ENCODE results near the gene HSPA4.
"Not testable (repeated sequence)": the region's sequence is repeated elsewhere in the genome, so short reads cannot be mapped to it uniquely, and the experiment has no call there.

The HSPA4 gene

DNA sequence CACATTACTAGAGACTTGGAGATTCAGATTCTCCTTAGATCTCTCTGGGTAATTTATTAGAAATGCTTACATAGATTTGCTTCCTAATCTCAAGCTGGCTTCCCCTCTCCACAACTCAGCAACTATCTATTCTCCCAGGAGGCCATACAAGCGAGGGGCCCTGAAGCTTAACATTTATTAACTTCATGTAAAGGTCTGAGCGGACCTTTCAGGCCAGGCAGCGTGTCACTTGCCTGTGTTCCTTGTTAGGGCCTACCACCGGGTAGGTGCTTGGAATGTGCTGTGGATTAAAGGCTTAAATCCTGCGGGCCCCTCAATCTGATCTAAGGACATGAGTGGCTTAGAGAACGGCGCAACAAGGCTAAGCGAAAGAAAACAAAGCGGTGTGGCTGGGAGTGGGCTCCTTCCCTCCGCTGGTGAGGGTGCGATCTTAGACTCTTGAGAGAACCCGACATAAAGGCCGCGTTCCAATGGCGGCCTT is 712 bp upstream of the HSPA4 start:
- no peak for DNase-seq

DNA sequence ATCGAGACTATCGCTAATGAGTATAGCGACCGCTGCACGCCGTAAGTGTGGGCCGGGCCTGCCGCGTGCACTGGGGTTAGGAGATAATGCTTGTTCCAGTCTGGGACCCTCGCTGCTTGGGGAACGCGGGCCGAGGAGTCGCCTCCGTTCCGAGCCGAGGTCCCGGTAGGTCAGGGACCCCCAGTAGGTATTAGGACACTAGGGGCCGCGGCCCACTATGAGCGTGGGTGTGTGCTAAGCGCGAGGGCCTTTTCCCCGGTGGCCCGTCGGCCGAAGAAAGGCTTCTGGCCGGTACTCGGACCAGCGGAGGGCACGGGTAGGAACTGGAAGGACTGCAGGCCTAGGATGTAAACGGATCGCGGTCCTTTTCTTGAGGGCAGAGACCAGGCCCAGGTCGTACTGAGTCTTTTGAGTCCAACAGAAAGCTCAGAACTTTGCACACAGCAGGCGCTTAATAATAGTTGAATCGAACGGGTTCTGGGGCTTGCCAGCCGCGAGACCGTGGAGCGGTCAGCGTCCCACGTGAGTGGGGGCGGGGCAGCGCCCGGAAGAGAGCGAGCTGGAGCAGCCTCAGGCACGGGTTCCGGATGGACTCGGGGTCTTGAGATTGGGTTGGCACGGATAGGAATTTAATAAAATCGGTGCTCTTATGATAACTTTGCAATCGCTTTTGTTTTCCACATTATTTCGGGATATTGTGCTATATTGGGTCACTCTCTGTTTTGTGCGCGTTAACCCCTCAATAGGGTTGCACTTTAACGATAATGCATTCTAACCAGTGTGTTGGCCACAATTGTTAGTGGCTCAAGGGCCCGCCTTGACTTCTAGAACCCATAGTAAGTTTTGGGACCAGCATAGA is 733 bp downstream of the HSPA4 start:
- DNase-seq, result no peak

DNA sequence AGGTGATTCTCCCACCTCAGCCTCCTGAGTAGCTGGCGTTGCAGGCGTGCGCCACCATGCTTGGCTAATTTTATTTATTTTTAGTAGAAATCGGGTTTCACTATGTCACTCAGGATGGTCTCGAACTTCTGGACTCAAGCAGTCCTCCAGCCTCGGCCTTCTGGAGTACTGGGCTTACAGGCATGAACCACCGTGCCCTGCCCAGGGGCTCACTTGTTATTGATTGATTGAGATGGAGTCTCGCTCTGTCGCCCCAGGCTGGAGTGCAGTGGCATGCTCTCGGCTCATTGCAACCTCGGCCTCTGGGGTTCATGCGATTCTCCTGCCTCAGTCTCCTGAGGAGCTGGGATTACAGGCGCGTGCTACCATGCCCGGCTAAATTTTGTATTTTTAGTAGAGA is 1.6 kb downstream of the HSPA4 start:
- DNase-seq, result no peak

GRCh38 chr5:133054697-133055471 is 3.1 kb downstream of the HSPA4 start:
- DNase-seq, result no peak

DNA sequence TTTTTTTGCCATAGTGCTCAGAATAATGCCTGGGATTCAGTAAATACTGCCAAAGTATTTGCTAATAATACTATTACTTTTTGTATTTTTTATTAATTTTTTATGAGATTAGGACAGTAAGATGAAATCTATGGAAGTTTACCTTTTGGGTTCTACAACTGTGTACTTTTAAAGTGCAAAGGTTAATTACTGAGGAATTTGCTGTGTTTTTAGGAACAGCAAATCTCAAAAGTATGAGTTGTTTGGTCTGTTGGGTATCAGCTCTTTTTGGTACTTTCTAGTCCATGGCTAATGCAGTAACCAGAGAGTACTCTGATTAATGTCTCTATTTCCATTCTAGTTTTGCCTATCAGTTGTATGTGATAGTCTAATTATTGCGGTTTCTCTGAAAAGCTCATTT is 5.1 kb downstream of the HSPA4 start:
- DNase-seq, result no peak

DNA sequence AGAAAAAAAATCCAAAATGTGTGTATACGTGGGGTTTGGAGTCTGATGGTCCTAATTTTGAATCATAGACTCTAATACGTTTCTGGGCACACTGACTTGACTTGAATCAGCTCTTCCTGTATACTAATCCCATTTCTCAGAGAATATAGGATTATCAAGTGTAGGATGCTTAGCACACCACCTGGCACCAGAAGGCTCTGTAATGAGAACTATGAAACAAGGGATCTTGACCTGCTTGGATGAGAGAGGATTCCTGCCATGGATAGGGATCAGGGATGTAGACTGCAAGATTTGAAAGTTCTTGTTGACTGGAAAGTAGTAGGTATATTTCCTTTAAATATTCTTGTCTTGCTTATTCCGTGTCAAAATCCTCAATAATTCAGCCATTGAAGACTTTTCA is 7.8 kb downstream of the HSPA4 start:
- DNase-seq, result no peak

GRCh38 chr5:133062276-133062675 is 10.5 kb downstream of the HSPA4 start:
- DNase-seq, result no peak

- DNase-seq, result no peak
Observed at GRCh38 chr5:133063965-133064364, 12.2 kb downstream of the HSPA4 start.

GRCh38 chr5:133065471-133065870 is 13.7 kb downstream of the HSPA4 start:
- DNase-seq, result no peak

DNA sequence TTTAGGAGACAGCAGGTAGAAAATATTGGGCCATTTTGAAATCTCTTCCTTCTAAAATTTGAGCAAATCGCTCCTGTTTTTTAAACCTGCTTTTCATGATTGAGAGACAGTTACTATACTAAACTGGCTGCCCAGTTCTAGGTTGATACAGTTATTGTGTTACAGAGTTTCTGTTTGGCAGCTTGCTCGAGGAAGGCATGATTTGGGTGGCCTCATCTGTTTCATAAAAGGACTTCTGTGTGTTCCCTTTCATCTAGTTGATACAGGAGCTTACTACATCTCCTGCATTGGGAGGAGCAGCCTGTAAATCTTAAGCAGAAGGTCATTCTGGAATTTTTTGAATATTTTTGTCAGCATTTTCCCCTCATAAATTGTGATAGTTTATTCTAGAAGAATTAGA is 14.2 kb downstream of the HSPA4 start:
- DNase-seq, result no peak

GRCh38 chr5:133072021-133072420 is 20.2 kb downstream of the HSPA4 start:
- DNase-seq, result no peak

GRCh38 chr5:133075572-133076536 is 24.0 kb downstream of the HSPA4 start:
- DNase-seq, result no peak

GRCh38 chr5:133079048-133079447 is 27.2 kb downstream of the HSPA4 start:
- no peak for DNase-seq

GRCh38 chr5:133081036-133081435 is 29.2 kb downstream of the HSPA4 start:
- DNase-seq, result no peak

- no peak for DNase-seq
Observed at GRCh38 chr5:133081703-133082102, 29.9 kb downstream of the HSPA4 start.

DNA sequence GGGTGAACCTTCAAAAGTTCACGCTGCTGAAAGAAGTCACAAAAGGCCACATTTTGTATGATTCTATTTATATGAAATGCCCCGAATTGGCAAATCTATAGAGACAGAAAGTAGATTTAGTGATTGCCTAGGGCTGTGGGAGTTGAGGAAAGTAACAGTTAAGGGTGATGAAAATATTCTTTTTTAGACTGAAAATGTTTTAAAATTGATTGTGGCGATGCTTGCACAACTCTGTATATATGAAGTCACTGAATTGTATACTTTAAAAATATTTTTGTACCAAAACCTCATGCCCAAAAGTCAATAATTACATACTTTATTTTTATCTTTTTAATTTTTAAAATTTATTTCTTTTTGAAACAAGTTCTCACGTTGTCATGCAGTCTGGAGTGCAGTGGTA is 30.3 kb downstream of the HSPA4 start:
- DNase-seq, result no peak

- no peak for DNase-seq
Observed at GRCh38 chr5:133083901-133084300, 32.1 kb downstream of the HSPA4 start.

GRCh38 chr5:133085171-133085570 is 33.4 kb downstream of the HSPA4 start:
- DNase-seq, result not testable (repeated sequence)

- DNase-seq, result no peak
Observed at GRCh38 chr5:133086366-133086875, 34.6 kb downstream of the HSPA4 start.

- no peak for DNase-seq
Observed at GRCh38 chr5:133088064-133088463, 36.3 kb downstream of the HSPA4 start.

- no peak for DNase-seq
Observed at GRCh38 chr5:133091034-133091433, 39.2 kb downstream of the HSPA4 start.

GRCh38 chr5:133106343-133106742 is 54.5 kb downstream of the HSPA4 start:
- no peak for DNase-seq

Measured in NCI-H1105 treated with DMSO at 0.1 percent for 48 hours (cell line).